ENCODE measurements around the gene HNRNPA1L2. TPM values are rescaled to one million over a fixed set of nuclear protein-coding genes. Genes with fewer than 3 reads are reported as not detected.
A peak's percentile ranks its signal among the peaks of the same experiment; 100 is the strongest.

HNRNPA1L2 gene
- total and polyA plus RNA-seq, 11 donors: 0.81 to 4.7 (median 3.2) TPM

DNA sequence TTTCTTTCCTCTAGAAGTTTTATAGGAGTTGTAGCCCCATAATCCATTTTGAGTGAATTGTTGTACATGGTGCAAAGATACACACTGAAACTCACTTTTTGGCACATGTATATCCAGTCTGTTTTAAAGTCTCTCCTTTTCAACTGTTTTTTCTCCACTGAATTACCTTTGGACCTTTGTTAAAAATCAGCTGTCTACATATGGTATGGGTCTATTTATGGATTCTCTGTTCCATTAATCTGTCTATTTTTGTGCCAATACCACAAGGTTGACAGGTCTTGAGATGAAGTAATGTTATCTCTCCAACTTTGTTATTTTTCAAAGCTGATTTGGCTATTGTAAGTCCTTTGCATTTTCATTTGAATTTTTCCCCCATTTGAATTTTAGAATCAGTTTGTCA is 4.7 kb downstream of the HNRNPA1L2 start:
- H3K4me3 ChIP-seq: no peak overlapping the region
- H3K27ac ChIP-seq: no peak overlapping the region
- TF ChIP-seq, protein P1, sequence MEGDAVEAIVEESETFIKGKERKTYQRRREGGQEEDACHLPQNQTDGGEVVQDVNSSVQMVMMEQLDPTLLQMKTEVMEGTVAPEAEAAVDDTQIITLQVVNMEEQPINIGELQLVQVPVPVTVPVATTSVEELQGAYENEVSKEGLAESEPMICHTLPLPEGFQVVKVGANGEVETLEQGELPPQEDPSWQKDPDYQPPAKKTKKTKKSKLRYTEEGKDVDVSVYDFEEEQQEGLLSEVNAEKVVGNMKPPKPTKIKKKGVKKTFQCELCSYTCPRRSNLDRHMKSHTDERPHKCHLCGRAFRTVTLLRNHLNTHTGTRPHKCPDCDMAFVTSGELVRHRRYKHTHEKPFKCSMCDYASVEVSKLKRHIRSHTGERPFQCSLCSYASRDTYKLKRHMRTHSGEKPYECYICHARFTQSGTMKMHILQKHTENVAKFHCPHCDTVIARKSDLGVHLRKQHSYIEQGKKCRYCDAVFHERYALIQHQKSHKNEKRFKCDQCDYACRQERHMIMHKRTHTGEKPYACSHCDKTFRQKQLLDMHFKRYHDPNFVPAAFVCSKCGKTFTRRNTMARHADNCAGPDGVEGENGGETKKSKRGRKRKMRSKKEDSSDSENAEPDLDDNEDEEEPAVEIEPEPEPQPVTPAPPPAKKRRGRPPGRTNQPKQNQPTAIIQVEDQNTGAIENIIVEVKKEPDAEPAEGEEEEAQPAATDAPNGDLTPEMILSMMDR (IDR thresholded peaks at IDR 0.05): no peak
- no peak for TF ChIP-seq POLR2A (IDR thresholded peaks at IDR 0.05)
- DNase-seq (no peak), ATAC-seq (no peak)
- H3K27me3 ChIP-seq: no peaks in the 10 kb centered on the region
- intact Hi-C loops (cut with DNase I): no loop called here
- H3K4me1 ChIP-seq: peaks cover 0 to 14% (median 10%) of the 10 kb centered on the region in 12 donors
- H3K36me3 ChIP-seq: peaks cover 0 to 39% (median 21%) of the 10 kb centered on the region in 9 donors
- H3K9me3 ChIP-seq: no peaks in the 10 kb centered on the region

DNA sequence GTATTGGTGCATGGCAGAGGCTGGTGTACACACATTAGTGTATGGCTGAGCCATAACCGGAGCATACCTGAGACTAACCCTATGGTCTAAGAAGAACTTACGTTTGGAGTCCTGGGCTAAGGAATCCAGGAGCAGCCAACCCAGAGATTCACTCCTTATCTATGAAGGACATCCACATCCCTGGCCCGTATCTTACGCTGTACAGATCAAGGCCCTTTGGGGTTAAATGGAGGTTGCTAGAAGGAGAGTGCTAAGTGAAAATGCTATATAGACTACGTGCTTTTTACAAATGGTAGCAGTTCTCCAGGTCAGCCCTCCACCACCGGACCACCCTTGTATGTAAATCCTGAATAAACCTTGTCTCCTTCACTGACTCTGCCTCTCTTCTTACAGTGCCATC is 8.5 kb downstream of the HNRNPA1L2 start:
- peak overlapping the region in 1 of 12 donors; percentile 99 for H3K27ac ChIP-seq
- no peak for TF ChIP-seq POLR2A (IDR thresholded peaks at IDR 0.05)
- TF ChIP-seq, protein P1 (IDR thresholded peaks at IDR 0.05): no peak
- H3K9me3 ChIP-seq: no peaks in the 10 kb centered on the region
- no peaks in the 10 kb centered on the region for H3K27me3 ChIP-seq
- DNase-seq (no peak), ATAC-seq (no peak)
- H3K36me3 ChIP-seq: peaks cover 0 to 19% (median 11%) of the 10 kb centered on the region in 9 donors
- 65 to 75% (median 70%) methylated on average over 6 of the region's 6 CpGs for WGBS, 4 donors
- H3K4me3 ChIP-seq: peak overlapping the region in 7 of 12 donors; percentile 64 to 91 (median 86)
- intact Hi-C loops (cut with DNase I): loop anchor here in 7 of 10 donors (5.0 to 10.0 kb wide), 4 partner anchors 33 to 848 kb away; partner anchors contain the start of genes CKAP2 (in 4 of the 7), VPS36 (in 4 of the 7) and DHRS12 (in 1 of the 7)
- H3K4me1 ChIP-seq: peaks cover 0 to 38% (median 32%) of the 10 kb centered on the region in 12 donors

DNA sequence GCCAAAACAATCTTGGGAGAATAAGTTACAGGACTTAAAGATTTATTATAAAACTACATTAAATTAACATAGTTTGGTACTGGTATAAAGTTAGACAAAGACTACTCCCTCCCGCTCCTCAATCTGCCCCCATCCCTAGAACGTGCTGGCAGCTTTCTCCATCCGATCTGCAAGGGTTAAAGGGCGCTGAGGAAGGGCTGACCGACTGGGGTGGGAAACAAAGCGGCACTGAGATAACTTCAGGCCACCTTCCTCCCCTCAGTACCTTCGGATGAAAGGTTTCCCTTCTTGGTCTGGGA is 9.6 kb downstream of the HNRNPA1L2 start:
- H3K4me3 ChIP-seq: peak overlapping the region; percentile 59 to 91 (median 80)
- peak overlapping the region; percentile 95 to 100 (median 99) for H3K27ac ChIP-seq
- intact Hi-C loops (cut with DNase I): loop anchor here in 8 of 10 donors (1.0 to 10.0 kb wide), 6 partner anchors 35 to 850 kb away; partner anchors contain the start of genes CKAP2 (in 4 of the 8), VPS36 (in 4 of the 8) and DHRS12 (in 1 of the 8)
- H3K27me3 ChIP-seq: no peaks in the 10 kb centered on the region
- DNase-seq (no peak), ATAC-seq (peak; percentile 2 to 50 (median 34))
- H3K9me3 ChIP-seq: no peaks in the 10 kb centered on the region
- 0% methylated on average over 7 of the region's 7 CpGs for WGBS, 4 donors
- H3K4me1 ChIP-seq: peaks cover 0 to 47% (median 38%) of the 10 kb centered on the region in 12 donors
- TF ChIP-seq, protein P1 (IDR thresholded peaks at IDR 0.05): no peak
- TF ChIP-seq POLR2A (IDR thresholded peaks at IDR 0.05): no peak
- peaks cover 0 to 19% (median 11%) of the 10 kb centered on the region in 9 donors for H3K36me3 ChIP-seq

DNA sequence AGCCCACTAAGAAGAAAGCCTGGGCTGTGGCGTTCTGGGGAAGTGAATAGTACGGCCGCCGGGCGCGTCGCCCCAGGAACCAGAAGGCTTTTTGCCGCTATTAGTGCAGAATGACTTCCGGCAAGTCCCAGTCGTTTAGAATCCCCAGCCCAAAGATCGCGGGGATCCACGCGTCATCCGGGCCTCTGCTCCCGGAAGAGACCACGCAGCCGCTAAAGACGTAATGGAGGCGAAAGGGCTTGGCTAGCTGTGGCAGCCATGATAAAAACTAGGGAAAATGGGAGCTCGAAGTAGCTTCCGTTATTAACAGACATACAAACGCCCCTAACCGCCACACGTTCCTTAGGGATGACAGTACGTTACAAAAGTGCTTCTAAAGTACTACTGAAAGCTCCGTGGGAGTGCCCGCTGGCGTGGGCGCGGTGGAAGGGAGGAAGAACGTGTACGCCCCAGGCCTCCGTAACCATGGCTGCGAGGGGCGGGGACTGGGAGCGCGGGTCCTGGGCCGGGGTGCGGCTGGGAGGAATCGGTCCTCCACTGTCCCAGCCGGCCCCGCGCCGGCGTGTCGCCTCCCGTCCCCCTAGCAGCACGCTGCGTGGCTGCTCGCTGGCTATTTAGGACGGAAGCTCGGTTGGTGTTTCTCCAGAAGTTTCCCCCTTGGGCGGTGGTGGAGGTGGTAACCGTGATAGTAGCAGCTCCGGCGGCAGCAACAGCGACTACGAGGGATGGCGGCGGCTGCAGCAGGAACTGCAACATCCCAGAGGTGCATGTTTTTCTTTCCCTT is 10.2 kb downstream of the HNRNPA1L2 start, which contains the start of gene SUGT1:
SUGT1 (plus strand) TSS at position 641 of the 784 bp plus-strand sequence; CDS start at position 726, 85 bp downstream.
- peak; percentile 98 to 99 (median 98) for DNase-seq
- 0% methylated on average over 22 to 61 of the region's 61 CpGs for WGBS, 4 donors
- H3K4me3 ChIP-seq: peak within 1 kb of the TSS; percentile 59 to 91 (median 80)
- intact Hi-C loops (cut with DNase I): loop anchor here in 8 of 10 donors (1.0 to 10.0 kb wide), 6 partner anchors 35 to 850 kb away; partner anchors contain the start of genes CKAP2 (in 4 of the 8), VPS36 (in 4 of the 8) and DHRS12 (in 1 of the 8)
- ATAC-seq: peak; percentile 99 to 100 (median 99)
- no peaks in the 10 kb centered on the region for H3K9me3 ChIP-seq
- peaks cover 0 to 20% (median 12%) of the 10 kb centered on the region in 9 donors for H3K36me3 ChIP-seq
- peak within 1 kb of the TSS; percentile 95 to 100 (median 99) for H3K27ac ChIP-seq
- peaks cover 0 to 47% (median 38%) of the 10 kb centered on the region in 12 donors for H3K4me1 ChIP-seq
- no peaks in the 10 kb centered on the region for H3K27me3 ChIP-seq
- TF ChIP-seq, protein P1 (IDR thresholded peaks at IDR 0.05): peak; percentile 25 to 87 (median 61)
- peak in 1 of 2 donors; percentile 61 for TF ChIP-seq POLR2A (IDR thresholded peaks at IDR 0.05)

Data from heart left ventricle (tissue), 16 donors.